GM19240 (cell line): ENCODE data around the gene PRRT2.

Source experiments
- DNase-seq: peaks from one replicate; pipeline ENCODE4 v3.0.0; 2011; ENCODE audit warnings: low spot score; ENCODE audit not compliant: insufficient read length

Gene PRRT2

GRCh38 chr16:29811170-29811895 lies 660 bp upstream of the PRRT2 start:
- no peak for DNase-seq

GRCh38 chr16:29812754-29813643 lies 1.0 kb downstream of the PRRT2 start:
- DNase-seq: no peak

- DNase-seq: no peak
These were observed 1.9 kb downstream of the PRRT2 start for GRCh38 chr16:29813644-29814562.

- no peak for DNase-seq
These were observed 2.6 kb downstream of the PRRT2 start for GRCh38 chr16:29814592-29814991.

- DNase-seq: no peak
These were observed 3.2 kb downstream of the PRRT2 start for GRCh38 chr16:29815032-29815721.

- DNase-seq: peak; percentile 89
These were observed 4.0 kb downstream of the PRRT2 start, which contains the start of gene PAGR1 for GRCh38 chr16:29815793-29816693. PAGR1 (plus strand) TSS chr16:29816152; CDS start chr16:29816526, 374 bp downstream.

- DNase-seq: no peak
These were observed 4.9 kb downstream of the PRRT2 start for GRCh38 chr16:29816694-29817441.

GRCh38 chr16:29818082-29818481 lies 6.1 kb downstream of the PRRT2 start:
- no peak for DNase-seq

- DNase-seq: no peak
These were observed 7.5 kb downstream of the PRRT2 start for GRCh38 chr16:29819506-29819905.

- DNase-seq: no peak
These were observed 8.3 kb downstream of the PRRT2 start, which contains the start of gene MVP for GRCh38 chr16:29820271-29820701. MVP (plus strand) TSS chr16:29820462; CDS start chr16:29830550, 10,088 bp downstream.

GRCh38 chr16:29820730-29821642 lies 9.0 kb downstream of the PRRT2 start:
- no peak for DNase-seq

GRCh38 chr16:29821643-29822115 lies 9.7 kb downstream of the PRRT2 start:
- DNase-seq: no peak

GRCh38 chr16:29824589-29825144 lies 12.7 kb downstream of the PRRT2 start:
- DNase-seq: no peak

GRCh38 chr16:29825145-29826044 lies 13.4 kb downstream of the PRRT2 start:
- DNase-seq: no peak

- no peak for DNase-seq
These were observed 14.3 kb downstream of the PRRT2 start for GRCh38 chr16:29826342-29826695.

- DNase-seq: no peak
These were observed 18.8 kb downstream of the PRRT2 start for GRCh38 chr16:29830774-29831173.
